Right lobe of liver (tissue), 4 donors: Measurements from ENCODE around the gene ADAMTS3.

ENCODE experiments used
- CTCF ChIP-seq, 4 donors: fragments of 200-600 bp in 3 of 4; fragments of 450-650 bp in 1 of 4; IDR thresholded peaks; one replicate each; pipeline versions ENCODE4 v1.5.1 to v1.8.0; 2016 to 2022; ENCODE audit warnings: antibody characterized with exemption in 4 of 4, mild to moderate bottlenecking in 2 of 4
- POLR2A ChIP-seq: fragments of 450-650 bp; IDR thresholded peaks from one replicate; pipeline ENCODE4 v1.6.1; 2017; ENCODE audit warnings: antibody characterized with exemption, mild to moderate bottlenecking
- donor health status: DM: no; HTN: no; CAD: no.
- donor health status: DM: no; HTN: no; CAD: no.
- donor health status: DM: no; HTN: yes; CAD: no.

GRCh38 chr4:72338060-72338459 lies 231.0 kb downstream of the ADAMTS3 start:
- TF ChIP-seq CTCF (IDR thresholded peaks at IDR 0.05): no peak
- no peak for TF ChIP-seq POLR2A
